ENCODE data around the gene PLCH1. TPM values are rescaled to one million over a fixed set of nuclear protein-coding genes. Genes with fewer than 3 reads are reported as not detected.
"Not testable (repeated sequence)": the region's sequence is repeated elsewhere in the genome, so short reads cannot be mapped to it uniquely, and the experiment has no call there.

Gene PLCH1
- total RNA-seq, 1 experiment from 2014 or later, result 3.1 TPM

DNA sequence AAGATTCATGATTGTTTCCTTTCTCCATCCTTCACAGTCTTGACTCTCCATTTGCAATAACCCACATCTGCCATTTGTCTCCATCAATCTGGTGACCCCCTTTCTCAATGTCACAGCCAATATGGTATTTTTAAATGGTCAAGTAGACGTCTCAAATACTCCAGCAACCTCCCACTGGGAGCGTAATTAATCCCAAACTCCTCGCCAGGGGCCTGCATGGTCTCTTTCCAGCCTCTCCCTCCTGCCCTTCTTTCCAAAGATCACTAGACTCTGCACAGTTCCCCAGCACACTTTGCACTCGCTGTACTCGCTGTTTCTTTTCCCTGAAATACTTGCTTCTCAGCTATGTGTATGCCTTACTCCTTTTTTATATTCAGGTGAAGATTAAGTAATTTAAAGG is 115.3 kb downstream of the PLCH1 start:
- intact Hi-C loops (cut with micrococcal nuclease; ENCODE audit: unreplicated experiment), result no loop called here
- no peak overlapping the region for H3K27ac ChIP-seq (ENCODE audit: low read depth, low read length, poor library complexity, severe bottlenecking)
- H3K4me3 ChIP-seq (ENCODE audit: low read depth, low read length, poor library complexity, severe bottlenecking), result no peak overlapping the region
- no peaks in the 10 kb centered on the region for H3K9me3 ChIP-seq (ENCODE audit: low read depth, low read length, poor library complexity, severe bottlenecking)
- peaks cover 16% of the 10 kb centered on the region for H3K4me1 ChIP-seq (ENCODE audit: insufficient read depth, low read length, poor library complexity, severe bottlenecking)
- DNase-seq (ENCODE audit: low spot score), result no peak
- no TSS peak for BruUV-seq (replicated peaks)
- TF ChIP-seq EZH2 (IDR thresholded peaks at IDR 0.05; ENCODE audit: borderline replicate concordance, low read depth, low read length, poor library complexity, severe bottlenecking), result no peak
- TF ChIP-seq, protein P1, sequence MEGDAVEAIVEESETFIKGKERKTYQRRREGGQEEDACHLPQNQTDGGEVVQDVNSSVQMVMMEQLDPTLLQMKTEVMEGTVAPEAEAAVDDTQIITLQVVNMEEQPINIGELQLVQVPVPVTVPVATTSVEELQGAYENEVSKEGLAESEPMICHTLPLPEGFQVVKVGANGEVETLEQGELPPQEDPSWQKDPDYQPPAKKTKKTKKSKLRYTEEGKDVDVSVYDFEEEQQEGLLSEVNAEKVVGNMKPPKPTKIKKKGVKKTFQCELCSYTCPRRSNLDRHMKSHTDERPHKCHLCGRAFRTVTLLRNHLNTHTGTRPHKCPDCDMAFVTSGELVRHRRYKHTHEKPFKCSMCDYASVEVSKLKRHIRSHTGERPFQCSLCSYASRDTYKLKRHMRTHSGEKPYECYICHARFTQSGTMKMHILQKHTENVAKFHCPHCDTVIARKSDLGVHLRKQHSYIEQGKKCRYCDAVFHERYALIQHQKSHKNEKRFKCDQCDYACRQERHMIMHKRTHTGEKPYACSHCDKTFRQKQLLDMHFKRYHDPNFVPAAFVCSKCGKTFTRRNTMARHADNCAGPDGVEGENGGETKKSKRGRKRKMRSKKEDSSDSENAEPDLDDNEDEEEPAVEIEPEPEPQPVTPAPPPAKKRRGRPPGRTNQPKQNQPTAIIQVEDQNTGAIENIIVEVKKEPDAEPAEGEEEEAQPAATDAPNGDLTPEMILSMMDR (conservative IDR thresholded peaks at IDR 0.05; ENCODE audit: low read depth, low read length), result no peak
- no peaks in the 10 kb centered on the region for H3K27me3 ChIP-seq (replicated peaks; ENCODE audit: insufficient read depth, low read depth, low read length, poor library complexity)
- POLR2A ChIA-PET (ENCODE audit: low non-redundant PET), result no interaction called here
- CTCF ChIA-PET, result no interaction called here
- H3K36me3 ChIP-seq (ENCODE audit: insufficient read depth, low read length, poor library complexity, severe bottlenecking), result no peaks in the 10 kb centered on the region

DNA sequence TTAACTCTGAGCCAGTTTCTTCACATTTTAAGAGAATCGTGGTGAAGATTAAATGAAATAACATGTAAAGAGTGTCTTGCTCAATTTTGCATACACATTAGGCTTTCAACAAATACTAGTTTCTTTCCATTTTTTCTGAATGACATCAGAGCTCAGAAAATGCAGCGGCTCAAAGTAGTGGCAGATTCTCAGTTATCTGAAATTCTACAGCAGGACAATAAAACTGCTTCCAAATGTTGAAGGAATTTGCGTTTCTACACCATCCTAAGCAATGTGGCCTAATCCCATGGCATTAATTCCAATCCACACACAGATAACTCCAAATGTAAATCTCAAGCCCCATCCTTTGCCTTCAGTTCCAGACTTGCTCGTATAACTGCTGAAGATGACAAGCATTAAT is 115.8 kb downstream of the PLCH1 start:
- no TSS peak for BruUV-seq (replicated peaks)
- no peaks in the 10 kb centered on the region for H3K27me3 ChIP-seq (replicated peaks; ENCODE audit: insufficient read depth, low read depth, low read length, poor library complexity)
- ChIA-PET CTCF (no interaction called here), POLR2A (ENCODE audit: low non-redundant PET) (no interaction called here)
- H3K4me3 ChIP-seq (ENCODE audit: low read depth, low read length, poor library complexity, severe bottlenecking), result no peak overlapping the region
- H3K27ac ChIP-seq (ENCODE audit: low read depth, low read length, poor library complexity, severe bottlenecking), result no peak overlapping the region
- H3K4me1 ChIP-seq (ENCODE audit: insufficient read depth, low read length, poor library complexity, severe bottlenecking), result peaks cover 16% of the 10 kb centered on the region
- H3K36me3 ChIP-seq (ENCODE audit: insufficient read depth, low read length, poor library complexity, severe bottlenecking), result no peaks in the 10 kb centered on the region
- intact Hi-C loops (cut with micrococcal nuclease; ENCODE audit: unreplicated experiment), result no loop called here
- DNase-seq (ENCODE audit: low spot score), result no peak
- H3K9me3 ChIP-seq (ENCODE audit: low read depth, low read length, poor library complexity, severe bottlenecking), result no peaks in the 10 kb centered on the region
- TF ChIP-seq EZH2 (IDR thresholded peaks at IDR 0.05; ENCODE audit: borderline replicate concordance, low read depth, low read length, poor library complexity, severe bottlenecking), result no peak
- TF ChIP-seq, protein P1 (conservative IDR thresholded peaks at IDR 0.05; ENCODE audit: low read depth, low read length), result no peak

- H3K36me3 ChIP-seq (ENCODE audit: insufficient read depth, low read length, poor library complexity, severe bottlenecking); DNase-seq (ENCODE audit: low spot score); H3K27ac ChIP-seq (ENCODE audit: low read depth, low read length, poor library complexity, severe bottlenecking); intact Hi-C loops (cut with micrococcal nuclease; ENCODE audit: unreplicated experiment); H3K4me3 ChIP-seq (ENCODE audit: low read depth, low read length, poor library complexity, severe bottlenecking); H3K27me3 ChIP-seq (replicated peaks; ENCODE audit: insufficient read depth, low read depth, low read length, poor library complexity); H3K4me1 ChIP-seq (ENCODE audit: insufficient read depth, low read length, poor library complexity, severe bottlenecking); BruUV-seq (replicated peaks); POLR2A ChIA-PET (ENCODE audit: low non-redundant PET); H3K9me3 ChIP-seq (ENCODE audit: low read depth, low read length, poor library complexity, severe bottlenecking); CTCF ChIA-PET: not testable (repeated sequence)
Observed at GRCh38 chr3:155622647-155623046, 122.2 kb downstream of the PLCH1 start.

DNA sequence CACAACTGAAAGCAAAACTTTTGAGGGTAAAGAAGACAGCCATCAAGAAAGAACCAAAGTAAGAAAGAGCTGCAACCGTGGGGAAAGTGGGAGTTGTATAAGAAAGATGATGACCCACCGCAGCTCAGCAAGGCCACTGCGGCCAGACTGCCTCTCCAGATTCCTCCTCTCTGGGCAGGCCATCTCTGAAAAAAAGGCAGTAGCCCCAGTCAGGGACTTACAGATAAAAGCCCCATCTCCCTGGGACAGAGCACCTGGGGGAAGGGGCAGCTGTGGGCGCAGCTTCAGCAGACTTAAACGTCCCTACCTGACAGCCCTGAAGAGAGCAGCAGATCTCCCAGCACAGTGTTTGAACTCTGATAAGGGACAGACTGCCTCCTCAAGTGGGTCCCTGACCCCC is 124.3 kb downstream of the PLCH1 start:
- DNase-seq (ENCODE audit: low spot score); H3K27me3 ChIP-seq (replicated peaks; ENCODE audit: insufficient read depth, low read depth, low read length, poor library complexity); POLR2A ChIA-PET (ENCODE audit: low non-redundant PET); H3K4me1 ChIP-seq (ENCODE audit: insufficient read depth, low read length, poor library complexity, severe bottlenecking); intact Hi-C loops (cut with micrococcal nuclease; ENCODE audit: unreplicated experiment); H3K27ac ChIP-seq (ENCODE audit: low read depth, low read length, poor library complexity, severe bottlenecking); H3K36me3 ChIP-seq (ENCODE audit: insufficient read depth, low read length, poor library complexity, severe bottlenecking); BruUV-seq (replicated peaks); H3K4me3 ChIP-seq (ENCODE audit: low read depth, low read length, poor library complexity, severe bottlenecking); H3K9me3 ChIP-seq (ENCODE audit: low read depth, low read length, poor library complexity, severe bottlenecking); CTCF ChIA-PET: not testable (repeated sequence)

Data from A673 (cell line).